HG02884 (cell line): Measurements from ENCODE around the gene TMOD1.
A peak's percentile ranks its signal among the peaks of the same experiment; 100 is the strongest.
"Not testable (repeated sequence)": the region's sequence is repeated elsewhere in the genome, so short reads cannot be mapped to it uniquely, and the experiment has no call there.

Source experiments
- ATAC-seq: cut with Tn5 transposase; IDR thresholded peaks from one replicate; pipeline ENCODE4 v1.9.1; 2021; ENCODE audit warnings: mild to moderate bottlenecking, moderate library complexity; ENCODE audit not compliant: unreplicated experiment

The TMOD1 gene

GRCh38 chr9:97591535-97591934 is 90.1 kb downstream of the TMOD1 start:
- no peak for ATAC-seq

GRCh38 chr9:97592126-97592525 is 90.7 kb downstream of the TMOD1 start:
- no peak for ATAC-seq

- ATAC-seq = no peak
Observed at GRCh38 chr9:97593960-97594359, 92.5 kb downstream of the TMOD1 start.

- ATAC-seq = no peak
Observed at GRCh38 chr9:97594381-97594921, 93.0 kb downstream of the TMOD1 start.

GRCh38 chr9:97596906-97597305 is 95.4 kb downstream of the TMOD1 start:
- ATAC-seq = no peak

- ATAC-seq = peak; percentile 93
Observed at GRCh38 chr9:97598461-97599288, 97.2 kb downstream of the TMOD1 start.

GRCh38 chr9:97599314-97599846 is 97.9 kb downstream of the TMOD1 start:
- no peak for ATAC-seq

- no peak for ATAC-seq
Observed at GRCh38 chr9:97600531-97601227, 99.2 kb downstream of the TMOD1 start.

- no peak for ATAC-seq
Observed at GRCh38 chr9:97601228-97601898, 99.9 kb downstream of the TMOD1 start.

GRCh38 chr9:97602430-97602829 is 101.0 kb downstream of the TMOD1 start:
- no peak for ATAC-seq

GRCh38 chr9:97604901-97605645 is 103.6 kb downstream of the TMOD1 start:
- ATAC-seq = no peak

- ATAC-seq = no peak
Observed at GRCh38 chr9:97615439-97616072, 114.1 kb downstream of the TMOD1 start.

GRCh38 chr9:97617939-97618416 is 116.5 kb downstream of the TMOD1 start:
- peak; percentile 62 for ATAC-seq

GRCh38 chr9:97620063-97620462 is 118.6 kb downstream of the TMOD1 start:
- not testable (repeated sequence) for ATAC-seq

- not testable (repeated sequence) for ATAC-seq
Observed at GRCh38 chr9:97622483-97622882, 121.0 kb downstream of the TMOD1 start.

GRCh38 chr9:97623946-97624345 is 122.5 kb downstream of the TMOD1 start:
- ATAC-seq = no peak

- no peak for ATAC-seq
Observed at GRCh38 chr9:97625620-97626019, 124.2 kb downstream of the TMOD1 start.

GRCh38 chr9:97627624-97628023 is 126.2 kb downstream of the TMOD1 start:
- ATAC-seq = no peak

GRCh38 chr9:97628668-97629067 is 127.2 kb downstream of the TMOD1 start:
- ATAC-seq = no peak

GRCh38 chr9:97629156-97629555 is 127.7 kb downstream of the TMOD1 start:
- ATAC-seq = no peak
